Measurements from ENCODE around the gene SNRNP25. TPM values are rescaled to one million over a fixed set of nuclear protein-coding genes. Genes with fewer than 3 reads are reported as not detected.

The SNRNP25 gene
- total and polyA plus RNA-seq, 2 donors, result 23.3 to 33.7 TPM

DNA sequence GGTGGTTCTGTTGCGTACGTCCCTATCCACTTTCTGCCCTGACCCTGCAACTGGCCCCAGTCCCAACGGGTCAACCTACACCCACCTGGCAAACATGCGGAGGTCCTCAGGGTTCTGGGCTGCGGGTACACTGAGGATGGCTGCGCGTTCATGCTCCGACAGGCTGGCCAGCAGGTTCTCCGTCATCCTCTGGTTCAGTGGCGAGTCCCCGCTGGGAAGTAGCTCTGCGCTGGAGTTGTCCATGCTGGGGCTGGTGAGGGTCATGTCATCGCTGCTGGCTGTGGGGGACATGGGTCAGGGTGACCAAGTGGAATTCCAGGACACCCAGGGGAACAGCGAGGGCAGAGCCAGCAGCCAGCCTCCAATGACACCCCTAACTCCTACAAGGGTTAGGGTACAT lies 35.0 kb downstream of the SNRNP25 start:
- Histone ChIP-seq H3K4me3 (ENCODE audit: low read length in 2 of 2) (no peak overlapping the region), H3K27me3 (ENCODE audit: control insufficient read depth in 2 of 2, insufficient read depth in 1 of 2, low read length in 1 of 2) (no peaks in the 10 kb centered on the region), H3K4me1 (ENCODE audit: control insufficient read depth in 2 of 2, insufficient read depth in 2 of 2, low read length in 2 of 2) (peaks cover 0 to 19% of the 10 kb centered on the region in 2 donors), H3K9me3 (ENCODE audit: control insufficient read depth in 2 of 2, insufficient read depth in 1 of 2, low read length in 1 of 2) (no peaks in the 10 kb centered on the region), H3K27ac (ENCODE audit: low read depth in 1 of 2, low read length in 1 of 2) (no peak overlapping the region), H3K36me3 (ENCODE audit: control insufficient read depth in 2 of 2, insufficient read depth in 2 of 2, low read length in 1 of 2) (peaks cover 58 to 79% of the 10 kb centered on the region in 2 donors)
- 98% methylated on average over 14 of the region's 14 CpGs for WGBS
- no peak for DNase-seq (ENCODE audit: low read depth in 6 of 9, low spot score in 9 of 9)

DNA sequence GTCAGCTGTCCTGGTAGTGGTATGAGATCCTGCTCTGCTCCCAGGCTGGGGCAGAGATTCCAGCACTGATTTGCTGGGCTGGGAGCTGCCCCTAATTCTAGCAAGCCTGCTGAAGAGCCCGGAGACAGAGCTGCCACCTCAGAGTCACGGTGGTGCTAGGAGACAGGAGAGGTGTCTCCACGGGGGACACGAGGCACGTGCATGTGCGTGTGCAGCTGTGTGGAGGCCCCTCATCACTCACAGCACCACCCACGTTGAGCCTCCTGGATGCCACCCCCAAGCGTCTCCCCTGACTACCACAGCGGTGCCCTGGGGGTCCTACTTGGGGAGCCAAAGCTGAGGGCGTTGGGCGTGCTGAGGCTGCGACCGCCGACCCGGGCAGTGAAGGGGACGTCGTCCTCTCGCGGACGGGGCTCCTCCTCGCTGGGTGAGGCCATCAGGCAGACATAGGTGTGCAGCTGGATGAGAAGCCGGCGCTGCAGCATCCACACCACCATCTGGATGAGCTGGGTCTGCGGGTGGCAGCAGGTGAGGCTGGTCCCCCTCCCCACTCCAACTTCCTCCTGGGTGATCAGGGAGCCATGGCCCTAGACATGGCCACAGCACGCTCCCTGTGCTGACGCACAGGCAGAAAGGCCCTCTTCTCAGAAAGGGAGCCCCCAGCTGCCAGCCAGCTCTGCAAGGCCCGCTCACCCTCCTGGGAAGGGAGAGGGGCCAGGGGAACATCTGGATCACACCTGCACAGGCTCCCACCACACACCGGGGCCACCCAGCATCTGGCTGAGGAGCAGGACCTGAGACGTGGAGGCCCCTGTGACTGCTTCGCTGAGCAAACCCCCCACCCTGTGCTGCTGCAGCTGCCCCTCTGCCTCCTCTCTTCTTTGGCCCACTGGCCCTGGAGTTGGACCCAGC lies 36.0 kb downstream of the SNRNP25 start:
- Histone ChIP-seq H3K9me3 (ENCODE audit: control insufficient read depth in 2 of 2, insufficient read depth in 1 of 2, low read length in 1 of 2) (no peaks in the 10 kb centered on the region), H3K36me3 (ENCODE audit: control insufficient read depth in 2 of 2, insufficient read depth in 2 of 2, low read length in 1 of 2) (peaks cover 56 to 69% of the 10 kb centered on the region in 2 donors), H3K27ac (ENCODE audit: low read depth in 1 of 2, low read length in 1 of 2) (no peak overlapping the region), H3K27me3 (ENCODE audit: control insufficient read depth in 2 of 2, insufficient read depth in 1 of 2, low read length in 1 of 2) (no peaks in the 10 kb centered on the region), H3K4me1 (ENCODE audit: control insufficient read depth in 2 of 2, insufficient read depth in 2 of 2, low read length in 2 of 2) (peaks cover 0 to 9% of the 10 kb centered on the region in 2 donors), H3K4me3 (ENCODE audit: low read length in 2 of 2) (no peak overlapping the region)
- WGBS, result 98% methylated on average over 30 of the region's 30 CpGs
- DNase-seq (ENCODE audit: low read depth in 6 of 9, low spot score in 9 of 9), result no peak

DNA sequence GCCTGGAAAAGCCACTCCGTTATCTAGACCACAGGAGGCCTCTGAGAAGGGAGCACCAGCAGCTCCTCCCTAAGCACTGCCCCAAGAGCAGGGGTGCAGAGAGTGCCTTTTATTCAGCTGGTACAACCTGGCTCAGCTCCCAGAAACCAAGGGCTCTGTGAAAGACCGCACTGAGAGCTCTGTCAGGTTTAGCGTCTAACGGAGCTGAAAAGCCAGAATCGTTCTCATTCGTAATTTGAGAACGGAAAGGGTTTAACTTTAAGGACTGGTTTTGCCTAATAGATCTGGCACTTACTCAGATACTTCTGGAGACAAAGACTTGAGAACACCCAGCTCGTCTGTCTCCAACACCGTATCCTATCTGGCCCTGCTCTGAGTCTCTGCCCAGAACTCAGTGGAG lies 37.9 kb downstream of the SNRNP25 start:
- Histone ChIP-seq H3K4me3 (ENCODE audit: low read length in 2 of 2) (no peak overlapping the region), H3K27ac (ENCODE audit: low read depth in 1 of 2, low read length in 1 of 2) (no peak overlapping the region), H3K27me3 (ENCODE audit: control insufficient read depth in 2 of 2, insufficient read depth in 1 of 2, low read length in 1 of 2) (no peaks in the 10 kb centered on the region), H3K36me3 (ENCODE audit: control insufficient read depth in 2 of 2, insufficient read depth in 2 of 2, low read length in 1 of 2) (peaks cover 40 to 55% of the 10 kb centered on the region in 2 donors), H3K9me3 (ENCODE audit: control insufficient read depth in 2 of 2, insufficient read depth in 1 of 2, low read length in 1 of 2) (no peaks in the 10 kb centered on the region), H3K4me1 (ENCODE audit: control insufficient read depth in 2 of 2, insufficient read depth in 2 of 2, low read length in 2 of 2) (no peaks in the 10 kb centered on the region)
- no peak for DNase-seq (ENCODE audit: low read depth in 6 of 9, low spot score in 9 of 9)
- WGBS, result 70% methylated on average over 9 of the region's 9 CpGs

DNA sequence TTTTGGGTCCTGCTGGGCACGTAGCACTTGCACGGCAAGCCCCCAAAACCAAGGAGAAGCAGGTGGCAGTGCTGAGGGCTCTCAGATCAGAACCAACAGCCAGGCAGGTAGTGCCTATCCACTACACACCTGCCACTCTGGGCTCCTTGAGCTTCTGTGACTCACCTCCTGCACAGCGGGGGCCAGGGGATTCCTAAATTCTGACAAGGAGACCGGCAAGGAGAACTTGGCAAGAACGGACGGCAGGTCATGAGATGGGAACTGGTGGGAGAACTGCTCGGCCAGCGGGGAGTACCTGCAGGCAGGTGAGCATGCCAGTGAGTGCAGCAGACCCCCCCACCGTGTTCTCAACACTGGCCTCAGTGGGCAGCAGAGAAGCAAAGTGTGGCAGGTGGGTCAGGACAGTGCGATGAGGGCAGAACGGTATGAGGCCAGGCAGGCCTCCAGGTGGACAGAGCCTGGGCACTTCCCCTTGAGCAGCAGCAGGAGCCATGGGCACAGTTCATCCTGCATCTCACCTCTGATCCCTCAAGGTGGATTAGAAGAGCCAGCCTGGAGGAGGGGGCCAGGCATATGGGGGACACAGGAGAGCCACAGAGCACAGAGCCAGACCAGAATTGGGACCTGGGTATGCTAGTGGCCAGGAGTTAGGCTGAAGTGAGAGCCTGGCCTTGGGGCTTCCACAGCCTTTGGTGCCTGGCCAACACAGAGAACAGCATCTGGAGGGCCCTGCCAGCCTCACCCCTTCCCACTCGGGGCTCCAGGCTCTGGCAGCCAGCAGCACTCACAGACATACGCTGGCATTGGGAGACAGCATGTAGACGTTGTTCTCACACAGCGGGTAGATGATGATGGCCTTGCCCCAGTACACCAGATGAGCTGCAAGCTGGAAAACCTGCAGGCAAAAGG lies 39.1 kb downstream of the SNRNP25 start:
- WGBS, result 95% methylated on average over 15 of the region's 15 CpGs
- H3K27ac ChIP-seq (ENCODE audit: low read depth in 1 of 2, low read length in 1 of 2), result no peak overlapping the region
- peaks cover 33 to 44% of the 10 kb centered on the region in 2 donors for H3K36me3 ChIP-seq (ENCODE audit: control insufficient read depth in 2 of 2, insufficient read depth in 2 of 2, low read length in 1 of 2)
- H3K4me1 ChIP-seq (ENCODE audit: control insufficient read depth in 2 of 2, insufficient read depth in 2 of 2, low read length in 2 of 2), result no peaks in the 10 kb centered on the region
- H3K27me3 ChIP-seq (ENCODE audit: control insufficient read depth in 2 of 2, insufficient read depth in 1 of 2, low read length in 1 of 2), result no peaks in the 10 kb centered on the region
- no peak for DNase-seq (ENCODE audit: low read depth in 6 of 9, low spot score in 9 of 9)
- no peak overlapping the region for H3K4me3 ChIP-seq (ENCODE audit: low read length in 2 of 2)
- no peaks in the 10 kb centered on the region for H3K9me3 ChIP-seq (ENCODE audit: control insufficient read depth in 2 of 2, insufficient read depth in 1 of 2, low read length in 1 of 2)

DNA sequence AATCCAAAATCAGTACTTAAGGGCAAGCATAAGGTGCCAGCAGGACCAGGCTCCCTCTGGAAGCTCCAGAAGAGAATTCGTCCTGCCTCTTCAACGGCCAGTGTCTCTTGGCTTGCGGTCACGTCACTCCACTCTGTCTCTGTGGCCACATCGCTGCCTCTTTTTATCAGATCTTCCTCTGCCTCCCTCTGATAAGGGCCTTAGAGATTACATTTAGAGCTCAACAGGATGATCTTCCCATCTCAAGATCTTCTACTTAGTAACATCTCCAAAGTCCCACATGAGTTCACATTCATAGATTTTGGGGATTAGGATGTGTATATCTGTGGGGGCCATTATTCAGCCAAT lies 41.3 kb downstream of the SNRNP25 start:
- Histone ChIP-seq H3K27me3 (ENCODE audit: control insufficient read depth in 2 of 2, insufficient read depth in 1 of 2, low read length in 1 of 2) (no peaks in the 10 kb centered on the region), H3K4me3 (ENCODE audit: low read length in 2 of 2) (no peak overlapping the region), H3K36me3 (ENCODE audit: control insufficient read depth in 2 of 2, insufficient read depth in 2 of 2, low read length in 1 of 2) (peaks cover 14 to 28% of the 10 kb centered on the region in 2 donors), H3K9me3 (ENCODE audit: control insufficient read depth in 2 of 2, insufficient read depth in 1 of 2, low read length in 1 of 2) (no peaks in the 10 kb centered on the region), H3K4me1 (ENCODE audit: control insufficient read depth in 2 of 2, insufficient read depth in 2 of 2, low read length in 2 of 2) (no peaks in the 10 kb centered on the region), H3K27ac (ENCODE audit: low read depth in 1 of 2, low read length in 1 of 2) (no peak overlapping the region)
- no peak for DNase-seq (ENCODE audit: low read depth in 6 of 9, low spot score in 9 of 9)
- WGBS, result 98% methylated on average over 5 of the region's 5 CpGs

DNA sequence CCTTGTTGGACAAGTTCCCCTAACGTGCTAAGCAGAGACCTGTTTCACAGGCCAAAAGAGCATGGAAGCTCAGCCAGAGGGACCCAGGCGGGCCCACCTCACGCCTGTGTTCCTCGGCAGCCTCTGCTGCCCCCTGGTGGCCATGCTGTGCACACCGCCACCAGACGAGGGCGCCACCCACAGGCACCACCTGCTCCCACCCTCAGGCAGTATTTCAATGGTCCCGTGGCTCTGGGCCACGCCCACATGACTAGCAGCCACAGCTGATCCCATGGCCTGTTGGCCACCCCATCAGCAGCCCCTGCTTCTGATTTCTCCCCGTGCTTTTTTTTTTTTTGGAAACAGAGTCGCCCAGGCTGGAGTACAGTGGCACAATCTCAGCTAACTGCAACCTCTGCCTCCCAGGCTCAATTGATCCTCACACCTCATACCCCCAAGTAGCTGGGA lies 43.3 kb downstream of the SNRNP25 start:
- WGBS, result 14% methylated on average over 11 of the region's 11 CpGs
- H3K27me3 ChIP-seq (ENCODE audit: control insufficient read depth in 2 of 2, insufficient read depth in 1 of 2, low read length in 1 of 2), result no peaks in the 10 kb centered on the region
- peaks cover 7 to 20% of the 10 kb centered on the region in 2 donors for H3K36me3 ChIP-seq (ENCODE audit: control insufficient read depth in 2 of 2, insufficient read depth in 2 of 2, low read length in 1 of 2)
- H3K4me1 ChIP-seq (ENCODE audit: control insufficient read depth in 2 of 2, insufficient read depth in 2 of 2, low read length in 2 of 2), result no peaks in the 10 kb centered on the region
- no peak overlapping the region for H3K4me3 ChIP-seq (ENCODE audit: low read length in 2 of 2)
- DNase-seq (ENCODE audit: low read depth in 6 of 9, low spot score in 9 of 9), result peak; percentile 59 to 92 (median 80)
- H3K9me3 ChIP-seq (ENCODE audit: control insufficient read depth in 2 of 2, insufficient read depth in 1 of 2, low read length in 1 of 2), result no peaks in the 10 kb centered on the region
- H3K27ac ChIP-seq (ENCODE audit: low read depth in 1 of 2, low read length in 1 of 2), result no peak overlapping the region

DNA sequence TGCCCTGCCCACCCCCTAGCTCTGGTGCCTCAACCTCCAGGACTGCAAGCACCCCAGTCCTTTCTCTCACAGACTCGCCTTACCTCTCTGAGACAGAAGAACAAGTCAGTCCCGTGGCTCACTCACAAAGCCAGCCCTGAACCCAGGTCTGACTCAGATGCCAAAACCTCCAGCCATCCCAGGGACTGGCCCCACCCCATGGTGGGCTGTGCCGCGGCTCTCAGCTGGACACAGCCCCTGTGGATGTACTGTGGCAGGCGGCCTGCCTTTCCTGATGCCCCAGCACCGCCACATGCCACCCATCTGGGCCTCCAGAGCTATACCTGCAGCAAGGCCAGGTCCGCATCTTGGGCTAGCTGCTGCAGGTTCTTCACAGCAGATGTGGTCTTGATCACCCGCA lies 44.2 kb downstream of the SNRNP25 start:
- no peak for DNase-seq (ENCODE audit: low read depth in 6 of 9, low spot score in 9 of 9)
- H3K4me1 ChIP-seq (ENCODE audit: control insufficient read depth in 2 of 2, insufficient read depth in 2 of 2, low read length in 2 of 2), result no peaks in the 10 kb centered on the region
- no peak overlapping the region for H3K4me3 ChIP-seq (ENCODE audit: low read length in 2 of 2)
- H3K36me3 ChIP-seq (ENCODE audit: control insufficient read depth in 2 of 2, insufficient read depth in 2 of 2, low read length in 1 of 2), result peaks cover 8 to 12% of the 10 kb centered on the region in 2 donors
- no peaks in the 10 kb centered on the region for H3K9me3 ChIP-seq (ENCODE audit: control insufficient read depth in 2 of 2, insufficient read depth in 1 of 2, low read length in 1 of 2)
- 96% methylated on average over 8 of the region's 8 CpGs for WGBS
- H3K27ac ChIP-seq (ENCODE audit: low read depth in 1 of 2, low read length in 1 of 2), result no peak overlapping the region
- no peaks in the 10 kb centered on the region for H3K27me3 ChIP-seq (ENCODE audit: control insufficient read depth in 2 of 2, insufficient read depth in 1 of 2, low read length in 1 of 2)

DNA sequence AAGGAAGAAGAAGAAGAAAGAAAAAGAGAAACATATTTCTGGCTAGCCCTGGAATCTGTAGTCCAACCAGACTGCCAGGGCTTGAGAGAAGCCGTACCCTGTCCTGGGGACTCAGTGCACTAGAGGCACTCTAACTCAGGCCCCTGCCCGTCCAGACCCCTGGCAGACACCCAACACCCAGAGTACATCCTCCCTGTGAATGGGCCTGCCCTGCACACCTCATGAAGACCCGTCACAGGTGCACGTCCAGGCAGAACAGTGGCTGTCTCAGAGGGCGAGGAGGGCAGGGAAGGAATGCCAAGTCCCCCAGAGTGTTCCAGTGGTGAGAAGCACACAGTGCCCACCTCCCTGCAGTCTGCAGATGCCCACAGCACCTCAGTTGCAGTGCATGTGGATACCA lies 47.4 kb downstream of the SNRNP25 start:
- H3K4me3 ChIP-seq (ENCODE audit: low read length in 2 of 2), result no peak overlapping the region
- peaks cover 13 to 18% of the 10 kb centered on the region in 2 donors for H3K36me3 ChIP-seq (ENCODE audit: control insufficient read depth in 2 of 2, insufficient read depth in 2 of 2, low read length in 1 of 2)
- no peaks in the 10 kb centered on the region for H3K27me3 ChIP-seq (ENCODE audit: control insufficient read depth in 2 of 2, insufficient read depth in 1 of 2, low read length in 1 of 2)
- DNase-seq (ENCODE audit: low read depth in 6 of 9, low spot score in 9 of 9), result no peak
- 93% methylated on average over 5 of the region's 5 CpGs for WGBS
- H3K9me3 ChIP-seq (ENCODE audit: control insufficient read depth in 2 of 2, insufficient read depth in 1 of 2, low read length in 1 of 2), result no peaks in the 10 kb centered on the region
- H3K4me1 ChIP-seq (ENCODE audit: control insufficient read depth in 2 of 2, insufficient read depth in 2 of 2, low read length in 2 of 2), result no peaks in the 10 kb centered on the region
- H3K27ac ChIP-seq (ENCODE audit: low read depth in 1 of 2, low read length in 1 of 2), result no peak overlapping the region

DNA sequence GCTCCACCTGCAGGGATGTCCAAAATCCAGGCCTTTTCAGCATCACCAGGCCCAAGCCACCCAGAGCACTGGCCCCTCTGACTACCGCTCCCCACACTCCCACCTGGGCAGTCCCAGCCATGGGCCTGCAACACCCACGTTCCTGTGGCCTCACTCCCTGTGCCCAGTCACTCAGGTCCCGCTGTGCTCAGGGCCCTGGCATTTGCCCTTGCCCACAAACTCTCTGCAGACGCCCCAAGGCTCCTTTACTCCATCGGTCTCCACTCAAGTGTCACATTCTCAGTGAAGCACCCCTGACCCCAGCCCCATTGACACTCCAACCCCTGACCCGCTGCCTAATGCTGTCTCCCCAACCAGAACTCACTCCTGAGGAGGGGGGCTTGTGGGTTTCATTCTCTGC lies 48.0 kb downstream of the SNRNP25 start:
- H3K4me3 ChIP-seq (ENCODE audit: low read length in 2 of 2), result no peak overlapping the region
- DNase-seq (ENCODE audit: low read depth in 6 of 9, low spot score in 9 of 9), result no peak
- no peaks in the 10 kb centered on the region for H3K9me3 ChIP-seq (ENCODE audit: control insufficient read depth in 2 of 2, insufficient read depth in 1 of 2, low read length in 1 of 2)
- 96% methylated on average over 6 of the region's 6 CpGs for WGBS
- no peaks in the 10 kb centered on the region for H3K27me3 ChIP-seq (ENCODE audit: control insufficient read depth in 2 of 2, insufficient read depth in 1 of 2, low read length in 1 of 2)
- H3K36me3 ChIP-seq (ENCODE audit: control insufficient read depth in 2 of 2, insufficient read depth in 2 of 2, low read length in 1 of 2), result peaks cover 14 to 16% of the 10 kb centered on the region in 2 donors
- H3K4me1 ChIP-seq (ENCODE audit: control insufficient read depth in 2 of 2, insufficient read depth in 2 of 2, low read length in 2 of 2), result no peaks in the 10 kb centered on the region
- no peak overlapping the region for H3K27ac ChIP-seq (ENCODE audit: low read depth in 1 of 2, low read length in 1 of 2)

All from thymus (tissue), 11 donors.